ENCODE results near the gene CD164L2.

Gene CD164L2

GRCh38 chr1:27355683-27356082, 27.4 kb downstream of the CD164L2 start:
- Histone ChIP-seq H3K27me3 (ENCODE audit: insufficient read depth, low read length, poor library complexity, severe bottlenecking) (no peaks in the 10 kb centered on the region), H3F3A (ENCODE audit: low read depth) (no peaks in the 10 kb centered on the region), H3K9me3 (ENCODE audit: insufficient read depth, low read depth, low read length) (no peaks in the 10 kb centered on the region), H3K4me2 (ENCODE audit: low read depth, low read length, poor library complexity, severe bottlenecking) (no peak overlapping the region), H3K36me3 (ENCODE audit: insufficient read depth, low read length) (no peaks in the 10 kb centered on the region), H3K4me3 (ENCODE audit: low read length, poor library complexity, severe bottlenecking) (no peak overlapping the region), H3K9me2 (replicated peaks; ENCODE audit: low read depth, low read length) (no peaks in the 10 kb centered on the region), H3K9ac (ENCODE audit: low read depth, low read length, poor library complexity, severe bottlenecking) (no peak overlapping the region), H3K79me2 (ENCODE audit: insufficient read depth, low read length) (no peaks in the 10 kb centered on the region), H4K20me1 (ENCODE audit: insufficient read depth, low read length, poor library complexity, severe bottlenecking) (no peaks in the 10 kb centered on the region), H3K4me1 (ENCODE audit: insufficient read depth, low read length, poor library complexity, severe bottlenecking) (no peaks in the 10 kb centered on the region), H2AFZ (ENCODE audit: low read length) (no peak overlapping the region)
- TF ChIP-seq CTCF (conservative IDR thresholded peaks at IDR 0.05; ENCODE audit: low read length) (no peak), EZH2phosphoT487 (IDR thresholded peaks at IDR 0.05; ENCODE audit: borderline replicate concordance) (no peak)

DNA sequence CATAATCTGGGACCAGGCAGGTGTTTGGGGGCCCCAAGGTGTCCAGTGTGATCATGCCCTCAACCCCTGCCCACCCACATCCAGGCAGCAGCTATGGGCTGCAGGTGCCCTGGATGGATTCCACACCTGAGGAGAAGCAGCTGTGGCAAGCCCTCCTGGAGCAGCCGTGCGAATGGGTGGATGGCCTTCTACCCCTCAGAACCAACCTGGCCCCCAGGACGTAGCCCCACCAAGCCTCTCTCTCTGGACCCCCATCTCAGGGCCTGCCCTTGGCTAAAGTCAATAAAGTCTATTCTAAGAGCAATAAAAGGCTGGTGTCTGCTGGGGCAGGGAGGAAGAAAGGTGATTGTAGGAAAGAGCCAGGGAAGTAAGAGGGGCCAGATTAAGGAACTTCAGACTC, 29.5 kb downstream of the CD164L2 start:
- H3K9me2 ChIP-seq (replicated peaks; ENCODE audit: low read depth, low read length), result no peaks in the 10 kb centered on the region
- TF ChIP-seq CTCF (conservative IDR thresholded peaks at IDR 0.05; ENCODE audit: low read length) (no peak), EZH2phosphoT487 (IDR thresholded peaks at IDR 0.05; ENCODE audit: borderline replicate concordance) (no peak)
- no peak overlapping the region for H3K9ac ChIP-seq (ENCODE audit: low read depth, low read length, poor library complexity, severe bottlenecking)
- no peaks in the 10 kb centered on the region for H4K20me1 ChIP-seq (ENCODE audit: insufficient read depth, low read length, poor library complexity, severe bottlenecking)
- H3K4me1 ChIP-seq (ENCODE audit: insufficient read depth, low read length, poor library complexity, severe bottlenecking), result no peaks in the 10 kb centered on the region
- no peak overlapping the region for H2AFZ ChIP-seq (ENCODE audit: low read length)
- no peaks in the 10 kb centered on the region for H3F3A ChIP-seq (ENCODE audit: low read depth)
- H3K36me3 ChIP-seq (ENCODE audit: insufficient read depth, low read length), result peaks cover 5% of the 10 kb centered on the region; the same call in 1 of the 2 replicates
- H3K4me3 ChIP-seq (ENCODE audit: low read length, poor library complexity, severe bottlenecking), result no peak overlapping the region
- no peaks in the 10 kb centered on the region for H3K9me3 ChIP-seq (ENCODE audit: insufficient read depth, low read depth, low read length)
- no peak overlapping the region for H3K4me2 ChIP-seq (ENCODE audit: low read depth, low read length, poor library complexity, severe bottlenecking)
- H3K27me3 ChIP-seq (ENCODE audit: insufficient read depth, low read length, poor library complexity, severe bottlenecking), result no peaks in the 10 kb centered on the region
- H3K79me2 ChIP-seq (ENCODE audit: insufficient read depth, low read length), result no peaks in the 10 kb centered on the region

DNA sequence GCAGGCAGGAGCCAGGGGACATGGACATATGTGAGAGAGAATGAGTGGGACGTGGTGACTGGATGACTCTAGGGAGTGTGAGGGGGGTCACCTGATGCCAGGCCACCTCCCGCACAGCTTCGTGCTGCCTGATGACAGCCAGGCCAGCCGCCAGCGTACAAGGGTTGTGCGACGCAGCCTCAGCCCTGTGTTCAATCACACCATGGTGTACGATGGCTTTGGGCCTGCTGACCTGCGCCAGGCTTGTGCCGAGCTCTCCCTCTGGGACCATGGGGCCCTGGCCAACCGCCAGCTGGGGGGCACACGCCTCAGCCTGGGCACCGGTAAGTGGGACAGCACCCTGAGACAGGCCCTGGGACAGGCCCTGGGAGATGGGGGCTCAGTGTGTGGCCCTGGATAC, 30.0 kb downstream of the CD164L2 start:
- TF ChIP-seq EZH2phosphoT487 (IDR thresholded peaks at IDR 0.05; ENCODE audit: borderline replicate concordance), result no peak
- no peak for TF ChIP-seq CTCF (conservative IDR thresholded peaks at IDR 0.05; ENCODE audit: low read length)
- Histone ChIP-seq H3K4me1 (ENCODE audit: insufficient read depth, low read length, poor library complexity, severe bottlenecking) (no peaks in the 10 kb centered on the region), H3K9me2 (replicated peaks; ENCODE audit: low read depth, low read length) (no peaks in the 10 kb centered on the region), H3K4me2 (ENCODE audit: low read depth, low read length, poor library complexity, severe bottlenecking) (no peak overlapping the region), H3K79me2 (ENCODE audit: insufficient read depth, low read length) (no peaks in the 10 kb centered on the region), H3K27me3 (ENCODE audit: insufficient read depth, low read length, poor library complexity, severe bottlenecking) (no peaks in the 10 kb centered on the region), H2AFZ (ENCODE audit: low read length) (no peak overlapping the region), H3F3A (ENCODE audit: low read depth) (no peaks in the 10 kb centered on the region), H3K4me3 (ENCODE audit: low read length, poor library complexity, severe bottlenecking) (no peak overlapping the region), H3K9me3 (ENCODE audit: insufficient read depth, low read depth, low read length) (no peaks in the 10 kb centered on the region), H4K20me1 (ENCODE audit: insufficient read depth, low read length, poor library complexity, severe bottlenecking) (no peaks in the 10 kb centered on the region), H3K36me3 (ENCODE audit: insufficient read depth, low read length) (peaks cover 5% of the 10 kb centered on the region; the same call in 1 of the 2 replicates), H3K9ac (ENCODE audit: low read depth, low read length, poor library complexity, severe bottlenecking) (no peak overlapping the region)

All from Loucy (cell line).